Measurements from ENCODE around the gene IQCH.

- TF ChIP-seq CTCF (conservative IDR thresholded peaks at IDR 0.05; ENCODE audit: low read depth, low read length) = no peak
- no peak for TF ChIP-seq POLR2A (IDR thresholded peaks at IDR 0.05; ENCODE audit: low read depth, low read length)
- no peak for TF ChIP-seq MAZ (IDR thresholded peaks at IDR 0.05; ENCODE audit: borderline replicate concordance, low read depth, low read length)
- TF ChIP-seq BHLHE40 (IDR thresholded peaks at IDR 0.05; ENCODE audit: low read depth, low read length) = no peak
- no peak for TF ChIP-seq CHD1 (IDR thresholded peaks at IDR 0.05; ENCODE audit: low read depth, low read length)
Measured at GRCh38 chr15:67543348-67543718, 288.7 kb downstream of the IQCH start.
